Measurements from ENCODE around the gene GPATCH3. TPM values are rescaled to one million over a fixed set of nuclear protein-coding genes. Genes with fewer than 3 reads are reported as not detected.
"Not testable (repeated sequence)": the region's sequence is repeated elsewhere in the genome, so short reads cannot be mapped to it uniquely, and the experiment has no call there.

The GPATCH3 gene
- 5.6 and 10.1 TPM in 2 replicates for total RNA-seq (2014; rRNA removed; shearing (Covaris generic); ENCODE audit: low replicate concordance)

DNA sequence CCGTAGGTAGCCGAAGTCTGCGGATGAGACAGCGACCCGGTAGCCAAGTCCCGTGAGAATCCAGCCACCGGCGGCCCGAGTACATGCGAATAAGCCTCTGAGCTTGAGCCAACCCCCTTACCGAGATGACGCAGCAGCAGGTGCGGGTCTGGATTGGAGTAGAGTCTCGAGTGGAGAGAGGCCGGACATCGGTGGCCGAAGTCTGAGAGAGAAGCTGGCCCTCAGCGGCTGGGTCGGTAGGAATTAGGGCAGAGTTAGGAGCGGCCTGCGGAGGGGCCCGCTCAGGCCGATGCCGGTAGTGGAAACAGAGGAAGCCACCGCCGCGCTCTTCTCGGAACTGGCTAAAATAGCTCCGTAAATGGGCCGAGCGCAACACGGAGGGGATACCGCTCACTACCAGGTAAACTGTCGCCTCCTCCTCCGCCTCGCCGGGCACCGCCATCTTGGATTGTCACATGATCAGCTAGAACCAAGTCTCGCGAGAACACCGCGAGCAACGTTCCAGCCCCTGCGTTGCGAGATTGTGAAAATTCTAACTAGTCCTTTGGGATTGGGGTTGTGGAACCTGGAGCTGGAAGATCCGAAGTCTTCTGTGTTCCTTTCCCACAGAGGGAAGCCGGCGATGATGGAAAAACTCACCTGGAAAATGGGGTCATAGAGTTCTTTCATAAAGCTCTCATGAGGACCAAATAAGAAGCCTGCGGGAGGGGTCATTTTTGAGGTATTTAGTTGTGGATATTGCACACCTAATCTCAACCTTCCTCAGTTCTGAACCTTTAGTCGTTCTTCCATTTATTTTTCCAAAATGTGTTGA, at the start of gene GPATCH3:
Gene GPATCH3, minus strand, starts transcription at position 467 of the 814 bp plus-strand sequence. Its CDS starts 25 bp downstream, at position 442.
- Histone ChIP-seq H3K79me2 (ENCODE audit: low read length) (peaks cover 32% of the 10 kb centered on the region), H3K4me2 (ENCODE audit: low read depth, low read length, poor library complexity, severe bottlenecking) (peak within 1 kb of the TSS; percentile 78), H3K9ac (ENCODE audit: low read length) (peak within 1 kb of the TSS; percentile 80), H3K4me3 (ENCODE audit: low read length) (peak within 1 kb of the TSS; percentile 81), H3K4me1 (ENCODE audit: low read length) (peaks cover 18% of the 10 kb centered on the region), H3K9me3 (ENCODE audit: low read length) (no peaks in the 10 kb centered on the region), H2AFZ (ENCODE audit: low read length) (peak within 1 kb of the TSS; percentile 85), H3K36me3 (ENCODE audit: insufficient read depth, low read length) (peaks cover 5% of the 10 kb centered on the region; the same call in 1 of the 2 replicates), H4K20me1 (ENCODE audit: insufficient read depth, low read depth, low read length) (no peaks in the 10 kb centered on the region), H3K27ac (ENCODE audit: low read length) (peak within 1 kb of the TSS; percentile 30), H3K27me3 (ENCODE audit: low read length) (no peaks in the 10 kb centered on the region), H3K9me2 (replicated peaks; ENCODE audit: insufficient read depth, low read length) (no peaks in the 10 kb centered on the region)
- DNase-seq = peak; percentile 96

DNA sequence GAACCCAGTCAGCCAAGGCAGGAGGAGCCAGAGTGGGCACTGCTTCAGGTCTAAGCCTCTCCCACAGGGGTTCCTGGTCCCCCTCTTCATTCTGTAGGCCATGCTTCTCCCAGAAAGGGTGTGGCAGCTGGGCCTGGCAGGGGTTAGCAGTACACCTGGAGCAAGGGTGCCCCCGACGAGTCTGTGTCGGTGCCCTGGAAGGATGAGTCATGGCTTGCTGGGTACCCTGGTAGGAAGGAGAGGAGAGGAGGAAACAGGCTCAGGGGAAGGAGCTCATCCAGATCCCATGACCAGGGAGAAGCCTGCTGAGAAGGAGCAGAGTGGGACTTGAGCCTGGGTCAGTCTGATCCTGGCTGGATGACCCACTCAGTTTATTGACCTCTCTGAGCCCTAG, 49.7 kb upstream of the GPATCH3 start:
- no peaks in the 10 kb centered on the region for H4K20me1 ChIP-seq (ENCODE audit: insufficient read depth, low read depth, low read length)
- 0 out of 2 replicates have a peak, but pooled peaks cover 5% of the 10 kb centered on the region for H3K36me3 ChIP-seq (ENCODE audit: insufficient read depth, low read length)
- H3K9ac ChIP-seq (ENCODE audit: low read length) = no peak overlapping the region
- H3K27ac ChIP-seq (ENCODE audit: low read length) = no peak overlapping the region
- H3K79me2 ChIP-seq (ENCODE audit: low read length) = no peaks in the 10 kb centered on the region
- peaks cover 21% of the 10 kb centered on the region for H3K4me1 ChIP-seq (ENCODE audit: low read length)
- DNase-seq = no peak
- no peak overlapping the region for H3K4me3 ChIP-seq (ENCODE audit: low read length)
- H2AFZ ChIP-seq (ENCODE audit: low read length) = no peak overlapping the region
- peak overlapping the region; percentile 32 for H3K4me2 ChIP-seq (ENCODE audit: low read depth, low read length, poor library complexity, severe bottlenecking)
- no peaks in the 10 kb centered on the region for H3K9me2 ChIP-seq (replicated peaks; ENCODE audit: insufficient read depth, low read length)
- H3K27me3 ChIP-seq (ENCODE audit: low read length) = no peaks in the 10 kb centered on the region
- no peaks in the 10 kb centered on the region for H3K9me3 ChIP-seq (ENCODE audit: low read length)

DNA sequence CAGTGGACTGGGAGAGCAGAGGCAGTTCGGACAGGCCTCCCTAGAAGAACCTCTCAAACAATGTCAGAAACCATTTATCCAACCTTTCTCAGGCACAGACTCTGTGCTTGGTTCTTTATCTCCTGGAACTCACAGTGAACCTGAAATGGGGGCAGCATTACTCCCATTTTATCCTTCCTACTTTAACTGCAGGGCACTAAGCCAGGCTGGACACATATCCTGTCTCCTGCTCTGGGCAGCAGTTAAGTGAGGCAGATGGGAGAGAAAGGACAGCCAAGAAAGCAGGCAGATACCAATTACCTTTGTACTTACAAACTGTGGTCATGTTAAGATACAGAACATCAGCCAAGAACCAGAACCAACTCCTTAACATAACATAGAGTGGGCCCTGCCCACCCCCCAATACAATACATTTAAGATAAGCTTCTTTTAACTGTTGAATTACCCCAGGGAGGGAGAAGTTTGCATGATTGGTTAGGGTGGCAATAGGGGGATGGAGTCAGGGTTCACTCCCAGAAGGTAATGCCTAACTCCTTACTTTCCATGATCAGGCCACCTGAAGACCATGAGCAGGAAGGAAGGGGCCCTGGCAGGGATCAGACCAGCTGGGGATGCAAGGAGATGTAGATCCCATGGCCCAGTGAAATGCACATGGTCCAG, 49.1 kb upstream of the GPATCH3 start:
- H2AFZ ChIP-seq (ENCODE audit: low read length) = no peak overlapping the region
- H3K9me2 ChIP-seq (replicated peaks; ENCODE audit: insufficient read depth, low read length) = no peaks in the 10 kb centered on the region
- no peak for DNase-seq
- H4K20me1 ChIP-seq (ENCODE audit: insufficient read depth, low read depth, low read length) = no peaks in the 10 kb centered on the region
- no peak overlapping the region for H3K27ac ChIP-seq (ENCODE audit: low read length)
- H3K79me2 ChIP-seq (ENCODE audit: low read length) = no peaks in the 10 kb centered on the region
- no peak overlapping the region for H3K9ac ChIP-seq (ENCODE audit: low read length)
- no peaks in the 10 kb centered on the region for H3K9me3 ChIP-seq (ENCODE audit: low read length)
- 0 out of 2 replicates have a peak, but pooled peaks cover 5% of the 10 kb centered on the region for H3K36me3 ChIP-seq (ENCODE audit: insufficient read depth, low read length)
- H3K4me1 ChIP-seq (ENCODE audit: low read length) = peaks cover 21% of the 10 kb centered on the region
- H3K4me3 ChIP-seq (ENCODE audit: low read length) = no peak overlapping the region
- no peaks in the 10 kb centered on the region for H3K27me3 ChIP-seq (ENCODE audit: low read length)
- H3K4me2 ChIP-seq (ENCODE audit: low read depth, low read length, poor library complexity, severe bottlenecking) = no peak overlapping the region

GRCh38 chr1:26948725-26949057, 48.4 kb upstream of the GPATCH3 start:
- not testable (repeated sequence) for H3K36me3 ChIP-seq (ENCODE audit: insufficient read depth, low read length); H3K27ac ChIP-seq (ENCODE audit: low read length); DNase-seq; H3K27me3 ChIP-seq (ENCODE audit: low read length); H3K9me3 ChIP-seq (ENCODE audit: low read length); H3K79me2 ChIP-seq (ENCODE audit: low read length); H3K4me2 ChIP-seq (ENCODE audit: low read depth, low read length, poor library complexity, severe bottlenecking); H3K9ac ChIP-seq (ENCODE audit: low read length); H3K9me2 ChIP-seq (replicated peaks; ENCODE audit: insufficient read depth, low read length); H4K20me1 ChIP-seq (ENCODE audit: insufficient read depth, low read depth, low read length); H2AFZ ChIP-seq (ENCODE audit: low read length); H3K4me3 ChIP-seq (ENCODE audit: low read length)
- H3K4me1 ChIP-seq (ENCODE audit: low read length) = peaks cover 21% of the 10 kb centered on the region

DNA sequence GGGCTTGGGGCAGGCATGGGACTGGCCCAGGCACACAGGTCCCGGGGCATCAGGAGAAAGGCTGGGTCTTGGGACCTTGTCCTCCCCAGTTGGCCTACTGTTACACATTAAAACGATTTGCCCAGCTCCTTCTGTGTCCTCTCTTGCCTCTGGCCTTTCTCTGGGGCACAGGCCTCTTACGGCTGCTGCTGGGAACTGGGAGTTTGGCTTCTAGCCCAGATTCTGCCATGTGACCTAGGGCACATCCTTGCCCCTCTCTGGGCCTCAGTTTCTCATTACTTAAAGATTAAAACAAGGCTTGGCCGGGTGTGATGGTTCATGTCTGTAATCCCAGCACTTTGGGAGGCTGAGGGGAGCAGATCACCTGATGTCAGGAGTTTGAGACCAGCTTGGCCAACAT, 46.0 kb upstream of the GPATCH3 start:
- no peak overlapping the region for H2AFZ ChIP-seq (ENCODE audit: low read length)
- H3K9ac ChIP-seq (ENCODE audit: low read length) = no peak overlapping the region
- H3K79me2 ChIP-seq (ENCODE audit: low read length) = no peaks in the 10 kb centered on the region
- H3K27ac ChIP-seq (ENCODE audit: low read length) = no peak overlapping the region
- H4K20me1 ChIP-seq (ENCODE audit: insufficient read depth, low read depth, low read length) = no peaks in the 10 kb centered on the region
- H3K36me3 ChIP-seq (ENCODE audit: insufficient read depth, low read length) = peaks cover 19% of the 10 kb centered on the region; the same call in 1 of the 2 replicates
- H3K4me1 ChIP-seq (ENCODE audit: low read length) = peaks cover 21% of the 10 kb centered on the region
- H3K4me2 ChIP-seq (ENCODE audit: low read depth, low read length, poor library complexity, severe bottlenecking) = no peak overlapping the region
- no peak for DNase-seq
- no peaks in the 10 kb centered on the region for H3K9me2 ChIP-seq (replicated peaks; ENCODE audit: insufficient read depth, low read length)
- H3K27me3 ChIP-seq (ENCODE audit: low read length) = no peaks in the 10 kb centered on the region
- H3K4me3 ChIP-seq (ENCODE audit: low read length) = no peak overlapping the region
- H3K9me3 ChIP-seq (ENCODE audit: low read length) = no peaks in the 10 kb centered on the region

GRCh38 chr1:26945728-26946127, 45.5 kb upstream of the GPATCH3 start:
- H3K27ac ChIP-seq (ENCODE audit: low read length) = no peak overlapping the region
- H3K27me3 ChIP-seq (ENCODE audit: low read length) = no peaks in the 10 kb centered on the region
- H3K9me2 ChIP-seq (replicated peaks; ENCODE audit: insufficient read depth, low read length) = no peaks in the 10 kb centered on the region
- no peak for DNase-seq
- no peak overlapping the region for H3K9ac ChIP-seq (ENCODE audit: low read length)
- peaks cover 18% of the 10 kb centered on the region for H3K4me1 ChIP-seq (ENCODE audit: low read length)
- H3K9me3 ChIP-seq (ENCODE audit: low read length) = no peaks in the 10 kb centered on the region
- no peak overlapping the region for H2AFZ ChIP-seq (ENCODE audit: low read length)
- H3K4me3 ChIP-seq (ENCODE audit: low read length) = no peak overlapping the region
- no peaks in the 10 kb centered on the region for H4K20me1 ChIP-seq (ENCODE audit: insufficient read depth, low read depth, low read length)
- H3K79me2 ChIP-seq (ENCODE audit: low read length) = no peaks in the 10 kb centered on the region
- peaks cover 20% of the 10 kb centered on the region; the same call in 1 of the 2 replicates for H3K36me3 ChIP-seq (ENCODE audit: insufficient read depth, low read length)
- no peak overlapping the region for H3K4me2 ChIP-seq (ENCODE audit: low read depth, low read length, poor library complexity, severe bottlenecking)

GRCh38 chr1:26945138-26945537, 44.9 kb upstream of the GPATCH3 start:
- Histone ChIP-seq H3K4me2 (ENCODE audit: low read depth, low read length, poor library complexity, severe bottlenecking) (no peak overlapping the region), H3K9ac (ENCODE audit: low read length) (no peak overlapping the region), H3K4me3 (ENCODE audit: low read length) (no peak overlapping the region), H3K36me3 (ENCODE audit: insufficient read depth, low read length) (peaks cover 20% of the 10 kb centered on the region; the same call in 1 of the 2 replicates), H3K9me2 (replicated peaks; ENCODE audit: insufficient read depth, low read length) (no peaks in the 10 kb centered on the region), H4K20me1 (ENCODE audit: insufficient read depth, low read depth, low read length) (no peaks in the 10 kb centered on the region), H3K4me1 (ENCODE audit: low read length) (peaks cover 13% of the 10 kb centered on the region), H3K27me3 (ENCODE audit: low read length) (no peaks in the 10 kb centered on the region), H3K79me2 (ENCODE audit: low read length) (no peaks in the 10 kb centered on the region), H3K27ac (ENCODE audit: low read length) (no peak overlapping the region), H3K9me3 (ENCODE audit: low read length) (no peaks in the 10 kb centered on the region), H2AFZ (ENCODE audit: low read length) (no peak overlapping the region)
- DNase-seq = no peak

DNA sequence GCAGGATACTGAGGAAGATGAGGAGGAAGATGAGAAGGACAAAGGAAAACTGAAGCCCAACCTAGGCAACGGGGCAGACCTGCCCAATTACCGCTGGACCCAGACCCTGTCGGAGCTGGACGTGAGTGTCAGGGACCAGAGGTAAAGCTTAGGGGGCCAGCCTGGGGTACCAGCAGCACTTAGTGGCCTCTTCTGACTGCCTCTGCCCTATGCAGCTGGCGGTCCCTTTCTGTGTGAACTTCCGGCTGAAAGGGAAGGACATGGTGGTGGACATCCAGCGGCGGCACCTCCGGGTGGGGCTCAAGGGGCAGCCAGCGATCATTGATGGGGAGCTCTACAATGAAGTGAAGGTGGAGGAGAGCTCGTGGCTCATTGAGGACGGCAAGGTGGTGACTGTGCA, 42.4 kb upstream of the GPATCH3 start:
- H3K36me3 ChIP-seq (ENCODE audit: insufficient read depth, low read length) = peaks cover 26% of the 10 kb centered on the region; the same call in 1 of the 2 replicates
- DNase-seq = no peak
- H3K9me2 ChIP-seq (replicated peaks; ENCODE audit: insufficient read depth, low read length) = no peaks in the 10 kb centered on the region
- H3K27me3 ChIP-seq (ENCODE audit: low read length) = no peaks in the 10 kb centered on the region
- no peak overlapping the region for H2AFZ ChIP-seq (ENCODE audit: low read length)
- H3K4me3 ChIP-seq (ENCODE audit: low read length) = no peak overlapping the region
- no peak overlapping the region for H3K9ac ChIP-seq (ENCODE audit: low read length)
- H3K79me2 ChIP-seq (ENCODE audit: low read length) = peaks cover 11% of the 10 kb centered on the region
- no peaks in the 10 kb centered on the region for H3K4me1 ChIP-seq (ENCODE audit: low read length)
- no peak overlapping the region for H3K4me2 ChIP-seq (ENCODE audit: low read depth, low read length, poor library complexity, severe bottlenecking)
- H4K20me1 ChIP-seq (ENCODE audit: insufficient read depth, low read depth, low read length) = peaks cover 8% of the 10 kb centered on the region; the same call in 1 of the 2 replicates
- no peaks in the 10 kb centered on the region for H3K9me3 ChIP-seq (ENCODE audit: low read length)
- H3K27ac ChIP-seq (ENCODE audit: low read length) = no peak overlapping the region
